ENCODE results near the gene USP28. TPM values are rescaled to one million over a fixed set of nuclear protein-coding genes. Genes with fewer than 3 reads are reported as not detected.

Gene USP28
- total RNA-seq, 2 experiments from 2014 or later: 7.9 to 9.4 TPM

DNA sequence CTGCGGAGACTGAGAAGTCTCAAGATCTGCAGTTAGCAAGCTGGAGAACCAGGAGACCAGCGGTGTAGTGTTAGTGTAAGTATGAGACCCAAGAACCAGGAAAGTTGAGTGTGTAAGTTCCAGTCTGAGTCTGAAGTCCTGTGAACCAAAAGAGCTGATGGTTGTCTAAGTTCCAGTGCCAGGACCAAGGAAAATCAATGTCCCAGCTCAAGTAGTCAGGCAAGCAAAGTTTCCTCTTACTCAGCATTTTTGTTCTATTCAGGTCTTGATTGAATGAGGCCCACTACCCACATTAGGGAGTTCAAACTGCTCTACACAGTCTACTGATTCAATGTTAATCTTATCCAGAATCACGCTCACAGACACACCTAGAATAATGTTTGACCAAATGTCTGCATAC is 11.0 kb downstream of the USP28 start:
- no peak for DNase-seq
- POLR2A ChIA-PET: no interaction called here
- CTCF ChIA-PET: no interaction called here
- peaks cover 12% of the 10 kb centered on the region for H3K36me3 Mint-ChIP-seq (ENCODE audit: low read depth)
- Histone ChIP-seq H3K27ac (ENCODE audit: low read depth in 1 of 2, low read length in 2 of 2) (no peak overlapping the region), H3K4me3 (ENCODE audit: low read length) (no peak overlapping the region), H3K36me3 (ENCODE audit: insufficient read depth, low read length) (peaks cover 2% of the 10 kb centered on the region), H3K9me3 (ENCODE audit: control insufficient read depth in 1 of 2, insufficient read depth in 1 of 2, low read length in 2 of 2) (no peaks in the 10 kb centered on the region), H3K27me3 (ENCODE audit: control insufficient read depth in 1 of 2, insufficient read depth in 2 of 2, low read length in 2 of 2) (no peaks in the 10 kb centered on the region), H3K4me1 (ENCODE audit: insufficient read depth, low read length) (no peaks in the 10 kb centered on the region)
- no peaks in the 10 kb centered on the region for H3K9me3 Mint-ChIP-seq
- intact Hi-C loops (cut with DNase I, micrococcal nuclease): no loop called here
- TF ChIP-seq CTCF (IDR thresholded peaks at IDR 0.05): no peak
- no peak overlapping the region for H3K27ac Mint-ChIP-seq
- no peaks in the 10 kb centered on the region for H3K27me3 Mint-ChIP-seq
- no peak overlapping the region for H3K4me3 Mint-ChIP-seq
- peaks cover 24% of the 10 kb centered on the region for H3K4me1 Mint-ChIP-seq (ENCODE audit: low read depth)
- no peak for ATAC-seq (ENCODE audit: poor library complexity)

DNA sequence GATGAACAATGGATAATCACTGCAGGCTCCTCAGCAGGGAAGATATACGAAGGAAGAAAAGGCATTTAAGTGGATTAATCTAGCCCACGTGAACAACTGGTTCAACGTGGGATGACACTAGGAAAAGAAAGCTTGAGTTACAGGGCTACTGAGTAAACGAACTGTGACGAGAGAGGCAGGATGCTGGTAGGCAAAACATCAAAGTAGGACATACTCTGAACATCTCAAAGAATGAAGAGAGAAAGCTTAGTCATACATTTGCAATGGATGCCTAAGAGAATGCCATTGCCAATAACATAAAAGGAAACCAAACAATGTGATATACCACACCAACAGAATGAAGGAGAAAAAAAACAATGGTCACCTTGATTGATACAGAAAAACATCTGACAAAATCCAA is 12.9 kb downstream of the USP28 start:
- Mint-ChIP-seq H3K27me3 (no peaks in the 10 kb centered on the region), H3K27ac (no peak overlapping the region), H3K9me3 (no peaks in the 10 kb centered on the region), H3K4me1 (ENCODE audit: low read depth) (peaks cover 24% of the 10 kb centered on the region), H3K36me3 (ENCODE audit: low read depth) (peaks cover 12% of the 10 kb centered on the region), H3K4me3 (no peak overlapping the region)
- H3K4me3 ChIP-seq (ENCODE audit: low read length): no peak overlapping the region
- peaks cover 2% of the 10 kb centered on the region for H3K36me3 ChIP-seq (ENCODE audit: insufficient read depth, low read length)
- H3K27ac ChIP-seq (ENCODE audit: low read depth in 1 of 2, low read length in 2 of 2): no peak overlapping the region
- ChIA-PET POLR2A (interaction anchor here (0.6 kb wide), 1 partner anchor 39 kb away, joined by 5 read pairs; no protein-coding TSS in a partner anchor), CTCF (no interaction called here)
- TF ChIP-seq CTCF (IDR thresholded peaks at IDR 0.05): no peak
- peaks cover 3% of the 10 kb centered on the region for H3K4me1 ChIP-seq (ENCODE audit: insufficient read depth, low read length)
- ATAC-seq (ENCODE audit: poor library complexity) (no peak), DNase-seq (peak in 1 of 14 experiments; percentile 51)
- H3K9me3 ChIP-seq (ENCODE audit: control insufficient read depth in 1 of 2, insufficient read depth in 1 of 2, low read length in 2 of 2): no peaks in the 10 kb centered on the region
- no peaks in the 10 kb centered on the region for H3K27me3 ChIP-seq (ENCODE audit: control insufficient read depth in 1 of 2, insufficient read depth in 2 of 2, low read length in 2 of 2)
- intact Hi-C loops (cut with DNase I, micrococcal nuclease): no loop called here

GRCh38 chr11:113859665-113860064 is 15.7 kb downstream of the USP28 start:
- no peak overlapping the region for H3K27ac Mint-ChIP-seq
- ATAC-seq (ENCODE audit: poor library complexity) (no peak), DNase-seq (peak in 1 of 14 experiments; percentile 49)
- H3K36me3 Mint-ChIP-seq (ENCODE audit: low read depth): peaks cover 5% of the 10 kb centered on the region
- H3K27me3 Mint-ChIP-seq: no peaks in the 10 kb centered on the region
- Histone ChIP-seq H3K27me3 (ENCODE audit: control insufficient read depth in 1 of 2, insufficient read depth in 2 of 2, low read length in 2 of 2) (no peaks in the 10 kb centered on the region), H3K9me3 (ENCODE audit: control insufficient read depth in 1 of 2, insufficient read depth in 1 of 2, low read length in 2 of 2) (no peaks in the 10 kb centered on the region), H3K27ac (ENCODE audit: low read depth in 1 of 2, low read length in 2 of 2) (no peak overlapping the region), H3K4me3 (ENCODE audit: low read length) (no peak overlapping the region), H3K4me1 (ENCODE audit: insufficient read depth, low read length) (peaks cover 3% of the 10 kb centered on the region), H3K36me3 (ENCODE audit: insufficient read depth, low read length) (no peaks in the 10 kb centered on the region)
- intact Hi-C loops (cut with DNase I, micrococcal nuclease): no loop called here
- CTCF ChIA-PET: interaction anchor here (1.2 kb wide), 1 partner anchor 401 kb away, joined by 3 read pairs; no protein-coding TSS in a partner anchor
- TF ChIP-seq CTCF (IDR thresholded peaks at IDR 0.05): no peak
- H3K4me1 Mint-ChIP-seq (ENCODE audit: low read depth): peaks cover 29% of the 10 kb centered on the region
- POLR2A ChIA-PET: no interaction called here
- H3K4me3 Mint-ChIP-seq: no peak overlapping the region
- no peaks in the 10 kb centered on the region for H3K9me3 Mint-ChIP-seq

All from CD4-positive, alpha-beta T cell (primary cell).